Skeletal muscle tissue (tissue), 4 donors: ENCODE data around the gene UGP2. TPM values are rescaled to one million over a fixed set of nuclear protein-coding genes. Genes with fewer than 3 reads are reported as not detected.

ENCODE experiments used
- H3K27ac ChIP-seq: one replicate; pipeline ENCODE4 v1.7.0; 2013; ENCODE audit warnings: mild to moderate bottlenecking, low read depth, low read length, inconsistent platforms
- H3K27me3 ChIP-seq, 3 donors: one replicate each; pipeline ENCODE4 v1.7.0; 2013; ENCODE audit warnings: low read length in 3 of 3; ENCODE audit not compliant: control insufficient read depth in 3 of 3, insufficient read depth in 3 of 3
- H3K36me3 ChIP-seq, 3 donors: one replicate each; pipeline ENCODE4 v1.7.0; 2013; ENCODE audit warnings: low read length in 3 of 3; ENCODE audit not compliant: control insufficient read depth in 3 of 3, insufficient read depth in 3 of 3
- H3K4me1 ChIP-seq, 3 donors: one replicate each; pipeline ENCODE4 v1.7.0; 2013; ENCODE audit warnings: low read length in 3 of 3, mild to moderate bottlenecking in 3 of 3; ENCODE audit not compliant: control insufficient read depth in 3 of 3, insufficient read depth in 3 of 3
- H3K4me3 ChIP-seq, 3 donors: one replicate each; pipeline ENCODE4 v1.7.0; 2013; ENCODE audit warnings: low read length in 3 of 3
- H3K9ac ChIP-seq, 3 donors: one replicate each; pipeline ENCODE4 v1.7.0; 2013; ENCODE audit warnings: low read length in 3 of 3, mild to moderate bottlenecking in 3 of 3, moderate library complexity in 2 of 3, low read depth in 1 of 3
- H3K9me3 ChIP-seq, 3 donors: one replicate each; pipeline ENCODE4 v1.7.0; 2013; ENCODE audit warnings: low read length in 3 of 3; ENCODE audit not compliant: control insufficient read depth in 3 of 3
- total RNA-seq: library from RNA; depleted of rRNA; stranded (reverse); fragments of >200 nt; gene quantifications from one replicate; pipeline ENCODE4 v1.2.3, GENCODE V29; 2014
- donor health status: Osteomylitis.

UGP2 gene
- total RNA-seq, 1 donor from 2014 or later = 270 TPM

DNA sequence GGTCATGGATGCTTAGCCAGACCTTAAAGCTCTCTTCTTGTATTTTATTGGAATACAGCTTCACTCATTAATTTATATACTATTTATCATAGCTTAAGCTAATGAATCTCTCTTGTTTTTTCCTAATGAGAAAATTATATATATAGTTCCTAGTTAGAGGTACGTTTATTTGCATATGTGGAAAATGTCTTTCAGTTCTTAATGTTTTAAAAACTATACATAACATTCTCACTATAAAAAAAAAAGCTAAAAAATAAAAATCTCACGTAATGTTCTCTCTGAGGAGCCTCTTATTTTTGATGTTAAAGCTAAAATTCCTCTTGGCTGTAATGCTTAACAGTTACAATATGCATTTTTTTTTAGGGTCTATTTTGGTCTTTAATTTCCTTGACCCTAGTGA, 16.6 kb downstream of the UGP2 start:
- H3K27me3 ChIP-seq = no peaks in the 10 kb centered on the region
- H3K36me3 ChIP-seq = peaks cover 18 to 39% (median 23%) of the 10 kb centered on the region in 3 donors
- H3K4me1 ChIP-seq = peaks cover 20 to 25% (median 24%) of the 10 kb centered on the region in 3 donors
- H3K27ac ChIP-seq = no peak overlapping the region
- no peak overlapping the region for H3K4me3 ChIP-seq
- no peak overlapping the region for H3K9ac ChIP-seq
- H3K9me3 ChIP-seq = no peaks in the 10 kb centered on the region

DNA sequence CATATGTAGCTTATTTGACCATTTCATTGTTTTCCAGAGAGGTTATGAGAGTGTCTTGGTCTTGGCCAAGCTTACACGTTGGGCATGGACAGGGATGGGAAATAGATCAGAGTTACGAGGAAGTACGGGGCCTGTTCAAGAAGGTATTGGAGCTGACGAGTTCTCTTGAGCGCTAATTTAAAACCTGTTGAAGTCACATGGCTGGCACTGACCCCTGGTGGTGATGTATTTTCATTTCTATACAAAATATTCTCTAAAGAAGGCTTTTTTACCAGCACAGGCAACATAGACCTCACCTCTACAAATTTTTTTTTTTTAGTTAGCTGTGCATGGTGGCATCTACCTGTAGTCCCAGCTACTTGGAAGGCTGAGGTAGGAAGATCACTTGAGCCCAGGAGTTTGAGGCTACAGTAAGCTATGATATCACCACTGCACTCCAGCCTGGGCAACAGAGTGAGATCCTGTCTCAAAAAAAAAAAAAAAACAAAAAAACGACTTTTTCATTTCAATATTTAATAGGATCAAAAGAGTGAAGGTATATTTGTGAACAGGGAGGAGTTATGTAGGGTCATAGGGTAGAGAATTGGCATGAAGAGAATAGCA, 19.6 kb downstream of the UGP2 start:
- Histone ChIP-seq H3K36me3 (peaks cover 18 to 48% (median 27%) of the 10 kb centered on the region in 3 donors), H3K9me3 (no peaks in the 10 kb centered on the region), H3K9ac (no peak overlapping the region), H3K27me3 (no peaks in the 10 kb centered on the region), H3K4me3 (no peak overlapping the region), H3K4me1 (peaks cover 15 to 28% (median 15%) of the 10 kb centered on the region in 3 donors), H3K27ac (no peak overlapping the region)

DNA sequence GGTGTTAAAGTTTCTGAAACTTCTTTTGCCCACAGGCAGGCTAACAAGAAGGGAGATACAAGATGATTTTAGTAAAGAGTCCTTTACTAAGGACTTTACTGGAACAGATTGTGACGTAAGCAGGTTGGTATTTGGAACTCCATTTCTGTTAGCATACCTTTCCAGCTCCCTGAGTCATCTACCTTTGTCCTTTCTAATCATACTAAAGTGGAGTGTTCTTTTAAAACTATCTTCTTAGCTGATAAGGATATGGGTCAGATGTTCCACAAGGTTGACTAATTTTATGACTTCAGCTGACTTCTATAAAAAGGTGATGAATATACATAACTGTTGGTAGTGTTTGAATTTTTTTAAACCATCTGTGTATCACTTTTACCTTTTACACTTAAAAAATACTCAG, 21.1 kb downstream of the UGP2 start:
- H3K27me3 ChIP-seq = no peaks in the 10 kb centered on the region
- peaks cover 13 to 43% (median 21%) of the 10 kb centered on the region in 3 donors for H3K36me3 ChIP-seq
- H3K27ac ChIP-seq = peak overlapping the region; percentile 55
- no peak overlapping the region for H3K9ac ChIP-seq
- no peaks in the 10 kb centered on the region for H3K9me3 ChIP-seq
- H3K4me1 ChIP-seq = peaks cover 15 to 28% (median 18%) of the 10 kb centered on the region in 3 donors
- H3K4me3 ChIP-seq = no peak overlapping the region

DNA sequence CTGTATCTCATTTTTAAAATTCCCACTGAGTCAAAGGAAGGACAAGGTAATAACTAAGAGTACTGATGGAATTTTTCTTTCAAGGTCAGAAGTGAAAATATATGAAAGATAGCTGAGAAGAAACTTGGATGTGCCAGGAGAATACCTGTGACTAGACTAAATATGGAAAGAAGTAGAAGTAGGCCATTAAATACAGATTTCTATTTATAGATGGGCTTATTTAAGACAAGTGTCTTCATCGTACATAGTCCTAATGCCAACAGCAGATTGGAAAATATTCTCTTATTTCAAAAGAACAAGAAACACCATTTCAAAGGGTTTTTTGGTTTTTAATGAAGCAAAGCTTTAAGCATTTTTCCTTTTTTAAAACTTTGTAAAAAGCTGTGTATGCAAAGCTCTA, 22.0 kb downstream of the UGP2 start:
- Histone ChIP-seq H3K4me3 (no peak overlapping the region), H3K9me3 (no peaks in the 10 kb centered on the region), H3K36me3 (peaks cover 10 to 35% (median 17%) of the 10 kb centered on the region in 3 donors), H3K27me3 (no peaks in the 10 kb centered on the region), H3K27ac (peak overlapping the region; percentile 55), H3K9ac (no peak overlapping the region), H3K4me1 (peaks cover 15 to 28% (median 18%) of the 10 kb centered on the region in 3 donors)

DNA sequence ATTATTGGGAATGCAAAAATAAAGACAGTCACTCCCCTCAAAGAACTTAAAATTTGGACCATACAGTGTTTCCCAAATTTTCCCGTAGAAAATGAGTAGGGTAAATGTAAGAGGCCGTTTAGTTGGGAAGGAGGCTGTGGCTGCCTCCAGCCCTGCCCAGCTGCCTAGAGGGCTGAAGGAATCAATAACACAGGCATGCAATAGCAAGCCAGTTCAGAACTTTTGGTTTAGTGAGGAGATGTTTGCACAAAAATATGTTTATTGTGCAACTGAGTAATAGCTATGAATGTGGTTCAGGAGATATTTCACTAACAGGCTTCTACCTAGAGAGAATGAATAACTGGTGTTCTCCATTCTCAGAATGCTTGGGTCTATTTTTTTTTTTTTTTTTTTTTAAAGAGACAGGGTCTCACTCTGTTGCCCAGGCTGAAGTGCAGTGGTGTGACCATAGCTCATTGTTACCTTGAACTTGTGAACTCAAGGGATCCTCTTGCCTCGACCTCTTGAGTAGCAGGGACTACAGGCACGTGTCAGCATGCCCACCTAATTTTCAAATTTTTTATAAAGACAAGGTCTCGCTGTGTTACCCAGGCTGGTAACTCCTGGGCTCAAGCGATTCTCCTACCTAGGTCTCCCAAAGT, 23.6 kb downstream of the UGP2 start:
- Histone ChIP-seq H3K4me1 (peaks cover 17 to 31% (median 18%) of the 10 kb centered on the region in 3 donors), H3K36me3 (peaks cover under 1 to 23% (median 4%) of the 10 kb centered on the region in 3 donors), H3K9me3 (no peaks in the 10 kb centered on the region), H3K27ac (no peak overlapping the region), H3K9ac (no peak overlapping the region), H3K27me3 (no peaks in the 10 kb centered on the region), H3K4me3 (no peak overlapping the region)

DNA sequence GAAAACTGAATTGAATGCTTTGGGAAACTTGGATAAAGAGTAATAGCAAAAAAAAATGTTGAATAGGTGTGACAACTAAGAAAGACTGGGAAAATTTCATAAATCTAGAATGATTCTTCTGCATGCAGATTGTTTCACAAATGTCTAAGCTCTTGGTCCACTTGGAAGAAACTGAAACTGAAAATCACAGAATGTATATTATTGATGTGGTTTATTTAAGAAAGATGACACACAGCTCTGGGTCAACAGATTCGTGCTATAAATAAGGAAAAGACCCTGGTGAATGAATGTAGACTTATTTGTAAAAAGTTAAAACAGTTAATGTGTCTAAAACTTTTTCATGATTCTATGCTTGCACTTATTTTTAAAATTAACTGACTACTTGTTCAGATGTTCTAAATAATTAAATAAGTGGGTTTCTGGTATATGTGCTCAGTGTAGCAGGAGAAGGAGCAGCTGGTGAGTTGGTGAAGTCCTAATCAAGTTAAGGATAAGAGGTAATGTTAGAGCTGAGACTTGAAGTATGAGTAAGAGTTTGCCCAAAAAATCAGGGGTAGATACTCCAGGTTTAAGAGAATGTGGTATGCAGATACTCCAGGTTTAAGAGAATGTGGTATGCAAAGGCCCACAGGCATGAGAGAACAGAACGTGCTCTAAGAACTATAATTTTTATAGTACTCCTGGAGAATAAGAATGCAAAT, 24.5 kb downstream of the UGP2 start:
- Histone ChIP-seq H3K9me3 (no peaks in the 10 kb centered on the region), H3K27me3 (no peaks in the 10 kb centered on the region), H3K27ac (no peak overlapping the region), H3K9ac (no peak overlapping the region), H3K36me3 (peaks cover 0 to 21% (median 4%) of the 10 kb centered on the region in 3 donors), H3K4me1 (peaks cover 18 to 30% (median 19%) of the 10 kb centered on the region in 3 donors), H3K4me3 (no peak overlapping the region)

DNA sequence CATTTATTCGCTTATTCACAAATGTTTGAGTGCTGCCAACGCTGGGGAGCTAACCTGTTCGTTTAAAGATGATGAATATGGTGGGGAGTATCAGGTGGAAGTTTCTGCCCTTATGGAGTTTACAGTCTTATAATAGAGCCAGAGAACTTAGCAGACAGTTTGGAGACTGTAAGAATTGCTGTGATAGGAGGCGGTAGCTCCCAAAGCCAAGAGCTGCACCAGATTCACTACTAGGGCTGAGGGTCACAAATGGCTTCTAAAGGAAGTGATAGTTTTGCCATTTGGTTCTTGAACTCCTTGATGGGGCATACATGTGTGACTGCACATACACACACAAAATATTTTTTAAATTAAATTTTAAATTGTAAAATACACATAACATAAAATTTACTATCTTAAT, 29.0 kb downstream of the UGP2 start:
- Histone ChIP-seq H3K4me1 (peaks cover 27 to 34% (median 30%) of the 10 kb centered on the region in 3 donors), H3K27me3 (no peaks in the 10 kb centered on the region), H3K27ac (no peak overlapping the region), H3K4me3 (no peak overlapping the region), H3K9ac (no peak overlapping the region), H3K9me3 (no peaks in the 10 kb centered on the region), H3K36me3 (peaks cover 5 to 14% (median 12%) of the 10 kb centered on the region in 3 donors)

DNA sequence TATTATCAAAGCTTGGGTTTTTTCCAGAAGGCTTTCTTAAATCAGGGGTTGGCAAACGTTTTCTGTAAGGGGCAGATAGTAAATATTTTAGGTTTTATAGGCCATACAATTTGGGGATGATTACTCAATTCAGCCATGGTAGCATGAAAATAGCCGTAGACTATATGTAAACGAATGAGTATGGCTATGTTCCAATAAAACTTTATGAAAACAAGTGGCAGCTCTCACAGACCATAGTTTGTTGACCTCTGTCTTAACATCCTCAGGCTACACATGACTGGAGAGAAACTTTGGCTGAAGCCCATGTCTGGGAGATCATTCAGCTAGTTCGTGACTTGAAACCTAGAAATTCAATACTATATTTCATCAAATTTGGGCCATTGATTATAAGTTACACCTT, 30.2 kb downstream of the UGP2 start:
- Histone ChIP-seq H3K9ac (no peak overlapping the region), H3K27ac (no peak overlapping the region), H3K4me3 (no peak overlapping the region), H3K9me3 (no peaks in the 10 kb centered on the region), H3K4me1 (peaks cover 34 to 41% (median 36%) of the 10 kb centered on the region in 3 donors), H3K27me3 (no peaks in the 10 kb centered on the region), H3K36me3 (peaks cover 5 to 13% (median 12%) of the 10 kb centered on the region in 3 donors)

DNA sequence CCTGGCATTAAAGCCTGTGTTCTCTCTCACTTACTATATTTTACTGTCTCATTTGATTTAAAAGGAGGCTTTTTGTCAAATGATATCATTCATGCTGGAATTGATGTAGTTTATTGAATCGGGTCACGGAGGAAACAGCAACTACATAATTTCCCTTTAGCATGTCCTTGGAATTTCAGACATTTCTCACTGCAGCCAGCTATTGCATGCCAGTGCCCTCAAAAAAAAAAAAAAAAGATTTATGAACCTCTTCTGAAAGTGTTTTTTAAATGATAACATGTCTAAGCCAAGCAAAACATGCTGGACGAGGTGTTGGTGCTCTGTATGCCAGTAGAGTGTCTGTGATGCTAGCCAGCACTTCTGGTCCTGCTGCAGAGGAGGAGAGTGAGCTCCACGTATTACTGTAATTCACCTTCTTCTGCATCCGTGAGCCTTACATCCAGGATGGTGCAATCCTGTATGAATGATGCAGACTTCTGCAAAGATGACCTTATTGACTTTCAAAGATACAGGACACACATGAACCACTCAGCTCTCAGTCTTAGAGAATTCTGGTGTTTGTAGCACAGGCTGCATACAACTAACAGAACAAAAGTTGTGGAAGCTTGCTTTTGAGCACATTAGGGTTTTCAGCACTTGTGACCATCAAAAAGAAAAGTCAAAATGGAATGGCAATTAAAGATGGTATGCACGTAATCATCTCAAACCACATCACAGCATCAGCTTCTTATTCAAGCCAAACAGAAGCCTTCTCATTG, 31.1 kb downstream of the UGP2 start:
- H3K4me1 ChIP-seq = peaks cover 34 to 41% (median 36%) of the 10 kb centered on the region in 3 donors
- no peak overlapping the region for H3K27ac ChIP-seq
- H3K36me3 ChIP-seq = peaks cover 5 to 15% (median 12%) of the 10 kb centered on the region in 3 donors
- no peaks in the 10 kb centered on the region for H3K27me3 ChIP-seq
- no peaks in the 10 kb centered on the region for H3K9me3 ChIP-seq
- H3K9ac ChIP-seq = peak overlapping the region in 1 of 3 donors; percentile 18
- no peak overlapping the region for H3K4me3 ChIP-seq
